Type B pancreatic cell (in vitro differentiated cells): ENCODE results near the gene NT5C2. TPM values are rescaled to one million over a fixed set of nuclear protein-coding genes. Genes with fewer than 3 reads are reported as not detected.
"Not testable (repeated sequence)": the region's sequence is repeated elsewhere in the genome, so short reads cannot be mapped to it uniquely, and the experiment has no call there.

Experiments
- DNase-seq: peaks from one replicate; pipeline ENCODE4 v3.0.0; 2021; ENCODE audit warnings: mixed read lengths; ENCODE audit not compliant: unreplicated experiment; ENCODE audit errors: extremely low spot score
- H3K27ac Mint-ChIP-seq: 2 replicates; pipeline ENCODE4 v1.8.0; 2021; ENCODE audit warnings: mild to moderate bottlenecking, mixed read lengths
- H3K27me3 Mint-ChIP-seq: 2 replicates; pipeline ENCODE4 v1.8.0; 2021; ENCODE audit warnings: mixed read lengths
- H3K36me3 Mint-ChIP-seq: 2 replicates; pipeline ENCODE4 v1.8.0; 2021; ENCODE audit warnings: mixed read lengths
- H3K4me1 Mint-ChIP-seq: one replicate; pipeline ENCODE4 v1.8.0; 2021; ENCODE audit warnings: mixed read lengths; ENCODE audit not compliant: unreplicated experiment
- H3K4me3 Mint-ChIP-seq: 2 replicates; pipeline ENCODE4 v1.8.0; 2021; ENCODE audit warnings: mild to moderate bottlenecking, mixed read lengths
- H3K9me3 Mint-ChIP-seq: 2 replicates; pipeline ENCODE4 v1.8.0; 2021; ENCODE audit warnings: mixed read lengths
- CTCF ChIP-seq: fragments of 200-600 bp; sonication (generic); conservative IDR thresholded peaks from 2 replicates; pipeline ENCODE4 v1.5.0; 2021; ENCODE audit warnings: antibody characterized with exemption, mild to moderate bottlenecking
- total RNA-seq: library from RNA; stranded (reverse); gene quantifications from 2 replicates; pipeline ENCODE4 v1.2.1, GENCODE V29; 2021; ENCODE audit warnings: low replicate concordance

NT5C2 gene
- total RNA-seq, 1 donor from 2014 or later, result 96.5 TPM

DNA sequence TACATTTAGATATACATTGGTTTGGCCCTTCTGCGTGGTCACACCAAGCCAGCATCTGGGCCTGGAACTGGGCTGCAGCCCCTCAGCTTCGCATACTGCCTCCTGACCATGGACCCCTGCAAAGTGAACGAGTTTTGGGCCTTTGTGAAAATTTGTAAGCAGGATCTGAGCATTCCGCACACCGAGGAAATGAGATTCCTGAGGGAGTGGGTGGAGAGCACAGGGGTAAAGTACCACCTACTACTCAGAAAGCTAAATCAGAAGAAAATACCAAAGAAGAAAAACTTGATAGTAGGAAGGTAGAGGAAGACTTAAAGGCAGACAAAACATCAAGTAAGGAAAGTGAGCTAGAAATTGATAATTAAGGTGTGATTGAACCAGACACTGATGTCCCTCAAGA is 22.5 kb upstream of the NT5C2 start:
- Mint-ChIP-seq H3K36me3 (no peaks in the 10 kb centered on the region), H3K27me3 (no peaks in the 10 kb centered on the region), H3K27ac (peak overlapping the region; percentile 35), H3K4me1 (peaks cover 8% of the 10 kb centered on the region), H3K4me3 (no peak overlapping the region), H3K9me3 (peaks cover 6% of the 10 kb centered on the region)
- no peak for DNase-seq
- no peak for TF ChIP-seq CTCF

GRCh38 chr10:103210262-103210661 is 17.2 kb upstream of the NT5C2 start:
- H3K4me1 Mint-ChIP-seq, result peaks cover 22% of the 10 kb centered on the region
- not testable (repeated sequence) for DNase-seq, H3K27ac Mint-ChIP-seq, H3K9me3 Mint-ChIP-seq, H3K27me3 Mint-ChIP-seq, H3K4me3 Mint-ChIP-seq, H3K36me3 Mint-ChIP-seq

DNA sequence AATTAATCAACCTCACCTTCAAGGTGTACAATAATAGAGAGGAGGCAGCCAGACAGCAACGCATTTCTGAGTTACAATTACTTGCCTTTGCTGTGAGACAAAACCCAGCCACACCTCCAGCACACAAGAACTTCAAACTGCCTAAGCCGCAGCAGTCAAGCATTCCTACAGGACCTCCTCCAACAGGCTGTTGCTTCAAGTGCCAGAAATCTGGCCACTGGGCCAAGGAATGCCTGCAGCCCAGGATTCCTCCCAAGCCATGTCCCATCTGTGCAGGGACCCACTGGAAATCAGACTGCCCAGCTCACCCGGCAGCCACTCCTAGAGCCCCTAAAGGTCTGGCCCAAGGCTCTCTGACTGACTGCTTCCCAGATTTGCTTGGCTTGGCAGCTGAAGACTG is 14.6 kb upstream of the NT5C2 start:
- H3K4me3 Mint-ChIP-seq, H3K9me3 Mint-ChIP-seq, H3K27ac Mint-ChIP-seq, H3K27me3 Mint-ChIP-seq, DNase-seq, H3K36me3 Mint-ChIP-seq: not testable (repeated sequence)
- H3K4me1 Mint-ChIP-seq, result peaks cover 24% of the 10 kb centered on the region

DNA sequence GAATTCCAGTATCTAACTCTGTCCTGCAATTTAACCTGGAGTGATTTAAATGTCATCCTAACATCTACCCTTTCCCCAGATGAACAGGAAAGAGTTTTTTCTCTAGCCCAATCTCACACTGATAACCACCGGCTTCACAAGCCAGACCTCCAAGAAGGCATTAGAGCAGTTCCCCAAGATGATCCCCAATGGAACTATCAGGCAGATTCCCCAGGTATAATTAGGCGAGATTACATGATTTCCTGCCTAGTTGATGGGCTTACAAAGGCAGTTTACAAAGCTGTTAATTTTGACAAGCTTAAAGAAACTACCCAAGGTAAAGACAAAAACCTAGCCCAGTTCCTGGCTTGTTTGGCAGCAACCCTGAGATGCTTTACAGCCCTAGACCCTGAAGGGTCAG is 14.1 kb upstream of the NT5C2 start:
- H3K27ac Mint-ChIP-seq, result no peak overlapping the region
- H3K4me3 Mint-ChIP-seq, result no peak overlapping the region
- H3K36me3 Mint-ChIP-seq, result no peaks in the 10 kb centered on the region
- no peaks in the 10 kb centered on the region for H3K27me3 Mint-ChIP-seq
- no peak for DNase-seq
- TF ChIP-seq CTCF, result no peak
- peaks cover 24% of the 10 kb centered on the region for H3K4me1 Mint-ChIP-seq
- H3K9me3 Mint-ChIP-seq, result no peaks in the 10 kb centered on the region

GRCh38 chr10:103206715-103207114 is 13.6 kb upstream of the NT5C2 start:
- peak overlapping the region; percentile 7 for H3K4me3 Mint-ChIP-seq
- peaks cover 24% of the 10 kb centered on the region for H3K4me1 Mint-ChIP-seq
- H3K27me3 Mint-ChIP-seq, DNase-seq, H3K9me3 Mint-ChIP-seq, H3K36me3 Mint-ChIP-seq, H3K27ac Mint-ChIP-seq: not testable (repeated sequence)

- not testable (repeated sequence) for H3K27ac Mint-ChIP-seq, H3K27me3 Mint-ChIP-seq, H3K4me3 Mint-ChIP-seq, H3K9me3 Mint-ChIP-seq, DNase-seq, H3K36me3 Mint-ChIP-seq
- H3K4me1 Mint-ChIP-seq, result peaks cover 24% of the 10 kb centered on the region
Measured at GRCh38 chr10:103205401-103205800, 12.3 kb upstream of the NT5C2 start.

DNA sequence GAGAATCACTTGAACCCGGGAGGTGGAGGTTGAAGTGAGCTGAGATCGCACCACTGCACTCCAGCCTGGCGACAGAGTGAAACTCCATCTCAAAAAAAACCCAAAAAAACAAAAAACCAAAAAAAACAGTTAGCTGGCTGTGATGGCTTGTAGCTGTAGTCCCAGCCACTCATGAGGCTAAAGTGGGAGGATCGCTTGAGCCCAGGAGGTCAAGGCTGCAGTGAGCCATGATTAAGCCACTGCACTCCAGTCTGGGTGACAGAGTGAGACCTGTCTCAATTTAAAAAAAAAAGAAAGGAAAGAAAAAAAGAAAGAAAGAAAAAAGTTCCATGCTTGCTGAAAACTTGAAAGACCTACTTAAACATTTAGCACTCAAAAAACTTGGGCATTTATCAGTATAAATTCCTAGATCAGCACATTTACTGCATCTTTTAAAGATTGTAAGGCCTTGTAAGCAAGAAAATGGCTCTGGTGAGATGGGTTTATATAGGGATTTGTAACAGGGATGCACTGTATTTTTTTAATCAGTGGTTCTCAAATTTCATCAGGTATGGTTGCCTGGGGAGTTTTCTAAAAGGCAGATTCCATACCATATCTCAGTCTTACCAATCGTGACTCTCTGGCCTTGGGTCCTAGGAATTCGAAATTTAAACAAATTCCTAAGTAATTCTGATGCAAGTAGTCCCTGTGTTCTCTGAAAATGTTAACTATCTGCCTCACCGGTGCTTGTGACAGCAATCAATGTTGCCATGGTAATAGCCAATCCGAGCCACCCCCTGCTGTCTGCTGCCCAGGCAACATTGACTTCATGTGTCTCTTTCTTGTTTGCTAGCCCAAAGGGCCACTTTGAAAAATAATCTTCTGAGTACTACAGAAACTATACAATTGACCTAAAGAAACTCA is 11.5 kb upstream of the NT5C2 start:
- DNase-seq, result no peak

More for the DNA sequence above, 11.5 kb upstream of the NT5C2 start:
- Mint-ChIP-seq H3K4me3 (peak overlapping the region; percentile 2), H3K36me3 (no peaks in the 10 kb centered on the region), H3K9me3 (no peaks in the 10 kb centered on the region), H3K4me1 (peaks cover 24% of the 10 kb centered on the region), H3K27ac (no peak overlapping the region), H3K27me3 (no peaks in the 10 kb centered on the region)
- TF ChIP-seq CTCF, result no peak
